GM12891 (cell line): Measurements from ENCODE around the gene SMIM10L2A.

ENCODE experiments used
- PAX5 ChIP-seq: IDR thresholded peaks from 2 replicates; pipeline ENCODE4 v1.6.1; 2011; ENCODE audit warnings: low read length, moderate library complexity, mild to moderate bottlenecking; ENCODE audit not compliant: insufficient read depth, severe bottlenecking
- POLR2A ChIP-seq: IDR thresholded peaks from 2 replicates; pipeline ENCODE4 v1.6.1; 2011; ENCODE audit warnings: low read depth, low read length, control low read depth
- POLR2AphosphoS5 ChIP-seq: IDR thresholded peaks from 2 replicates; pipeline ENCODE4 v1.6.1; 2011; ENCODE audit warnings: low read depth, low read length, control low read depth
- POU2F2 ChIP-seq: IDR thresholded peaks from 2 replicates; pipeline ENCODE4 v1.6.1; 2011; ENCODE audit warnings: low read depth, mild to moderate bottlenecking, control low read depth, low read length, moderate library complexity
- SPI1 ChIP-seq: IDR thresholded peaks from 2 replicates; pipeline ENCODE4 v1.6.1; 2011; ENCODE audit warnings: low read depth, low read length, control low read depth
- TAF1 ChIP-seq: IDR thresholded peaks from 2 replicates; pipeline ENCODE4 v1.6.1; 2011; ENCODE audit warnings: low read depth, low read length, control low read depth

DNA sequence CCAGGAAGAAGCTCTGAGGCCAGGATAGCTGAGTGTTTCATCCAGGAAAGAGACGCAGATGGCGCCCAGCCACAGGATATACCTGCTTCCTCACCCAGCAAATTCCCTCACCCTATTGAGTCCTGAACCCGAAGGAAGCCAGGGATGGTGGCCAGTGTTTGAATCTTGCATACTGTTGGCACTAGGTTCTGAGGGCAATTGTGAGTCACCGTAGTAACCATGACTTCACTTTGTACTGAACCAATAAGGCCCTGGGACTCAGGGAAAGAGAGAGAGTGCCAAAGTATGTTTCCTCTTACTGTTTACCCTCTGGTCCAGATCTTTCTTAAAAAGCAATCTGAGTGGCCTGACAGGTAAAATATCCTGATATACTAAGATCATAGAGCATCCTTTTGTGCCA lies 25.6 kb upstream of the SMIM10L2A start:
- no peak for TF ChIP-seq POLR2AphosphoS5
- no peak for TF ChIP-seq POLR2A
- TF ChIP-seq SPI1 = no peak
- TF ChIP-seq TAF1 = no peak
- TF ChIP-seq PAX5 = no peak
- no peak for TF ChIP-seq POU2F2
